Measurements from ENCODE around the gene ETS2. TPM values are rescaled to one million over a fixed set of nuclear protein-coding genes. Genes with fewer than 3 reads are reported as not detected.

ETS2 gene
- total RNA-seq, 2 donors from 2014 or later, result 8.1 to 10.9 TPM

GRCh38 chr21:38800046-38800758 is 5.5 kb upstream of the ETS2 start:
- Mint-ChIP-seq H3K27me3 (peaks cover 50% of the 10 kb centered on the region), H3K4me3 (no peak overlapping the region), H3K4me1 (peaks cover 10% of the 10 kb centered on the region), H3K27ac (no peak overlapping the region), H3K36me3 (ENCODE audit: low read depth) (peaks cover 4% of the 10 kb centered on the region)
- ATAC-seq (no peak), DNase-seq (no peak)
- H3K9me3 ChIP-seq (ENCODE audit: control insufficient read depth, low read length, poor library complexity, severe bottlenecking), result no peaks in the 10 kb centered on the region

GRCh38 chr21:38800924-38801744 is 4.6 kb upstream of the ETS2 start:
- H3K27me3 Mint-ChIP-seq, result peaks cover 45% of the 10 kb centered on the region
- H3K27ac Mint-ChIP-seq, result no peak overlapping the region
- no peak overlapping the region for H3K4me3 Mint-ChIP-seq
- H3K9me3 ChIP-seq (ENCODE audit: control insufficient read depth, low read length, poor library complexity, severe bottlenecking), result no peaks in the 10 kb centered on the region
- peaks cover 10% of the 10 kb centered on the region for H3K4me1 Mint-ChIP-seq
- peaks cover 4% of the 10 kb centered on the region for H3K36me3 Mint-ChIP-seq (ENCODE audit: low read depth)
- ATAC-seq (no peak), DNase-seq (no peak)

- Mint-ChIP-seq H3K4me3 (no peak overlapping the region), H3K27ac (no peak overlapping the region), H3K27me3 (peaks cover 36% of the 10 kb centered on the region), H3K36me3 (ENCODE audit: low read depth) (peaks cover 3% of the 10 kb centered on the region), H3K4me1 (peaks cover 13% of the 10 kb centered on the region)
- DNase-seq, result no peak
- no peak for ATAC-seq
- H3K9me3 ChIP-seq (ENCODE audit: control insufficient read depth, low read length, poor library complexity, severe bottlenecking), result no peaks in the 10 kb centered on the region
Measured at GRCh38 chr21:38802050-38803026, 3.4 kb upstream of the ETS2 start.

GRCh38 chr21:38803075-38803660 is 2.6 kb upstream of the ETS2 start:
- H3K4me3 Mint-ChIP-seq, result no peak overlapping the region
- no peak overlapping the region for H3K27ac Mint-ChIP-seq
- DNase-seq (no peak), ATAC-seq (no peak)
- H3K9me3 ChIP-seq (ENCODE audit: control insufficient read depth, low read length, poor library complexity, severe bottlenecking), result no peaks in the 10 kb centered on the region
- H3K36me3 Mint-ChIP-seq (ENCODE audit: low read depth), result peaks cover 1% of the 10 kb centered on the region
- peaks cover 28% of the 10 kb centered on the region for H3K27me3 Mint-ChIP-seq
- peaks cover 20% of the 10 kb centered on the region for H3K4me1 Mint-ChIP-seq

- ATAC-seq (peak; percentile 12), DNase-seq (no peak)
- Mint-ChIP-seq H3K27ac (peak overlapping the region; percentile 82), H3K4me1 (peaks cover 20% of the 10 kb centered on the region), H3K36me3 (ENCODE audit: low read depth) (no peaks in the 10 kb centered on the region), H3K4me3 (peak overlapping the region; percentile 95), H3K27me3 (peaks cover 18% of the 10 kb centered on the region)
- H3K9me3 ChIP-seq (ENCODE audit: control insufficient read depth, low read length, poor library complexity, severe bottlenecking), result no peaks in the 10 kb centered on the region
Measured at GRCh38 chr21:38804030-38804788, 1.5 kb upstream of the ETS2 start.

GRCh38 chr21:38804789-38805327 is 871 bp upstream of the ETS2 start:
- H3K9me3 ChIP-seq (ENCODE audit: control insufficient read depth, low read length, poor library complexity, severe bottlenecking), result no peaks in the 10 kb centered on the region
- Mint-ChIP-seq H3K4me1 (peaks cover 20% of the 10 kb centered on the region), H3K27ac (peak overlapping the region; percentile 82), H3K4me3 (peak overlapping the region; percentile 95), H3K36me3 (ENCODE audit: low read depth) (no peaks in the 10 kb centered on the region), H3K27me3 (peaks cover 16% of the 10 kb centered on the region)
- DNase-seq, result peak in 1 of 3 donors; percentile 36
- ATAC-seq, result peak; percentile 27

- Mint-ChIP-seq H3K27me3 (peaks cover 5% of the 10 kb centered on the region), H3K36me3 (ENCODE audit: low read depth) (no peaks in the 10 kb centered on the region), H3K27ac (peak overlapping the region; percentile 82), H3K4me1 (peaks cover 20% of the 10 kb centered on the region), H3K4me3 (peak overlapping the region; percentile 95)
- DNase-seq (peak in 1 of 3 donors; percentile 27), ATAC-seq (peak; percentile 50)
- no peaks in the 10 kb centered on the region for H3K9me3 ChIP-seq (ENCODE audit: control insufficient read depth, low read length, poor library complexity, severe bottlenecking)
Measured at GRCh38 chr21:38806153-38806941, 618 bp downstream of the ETS2 start.

- no peak for DNase-seq
- no peak for ATAC-seq
- H3K36me3 Mint-ChIP-seq (ENCODE audit: low read depth), result no peaks in the 10 kb centered on the region
- peak overlapping the region; percentile 82 for H3K27ac Mint-ChIP-seq
- H3K4me1 Mint-ChIP-seq, result peaks cover 20% of the 10 kb centered on the region
- no peaks in the 10 kb centered on the region for H3K9me3 ChIP-seq (ENCODE audit: control insufficient read depth, low read length, poor library complexity, severe bottlenecking)
- H3K27me3 Mint-ChIP-seq, result peaks cover 5% of the 10 kb centered on the region
- peak overlapping the region; percentile 95 for H3K4me3 Mint-ChIP-seq
Measured at GRCh38 chr21:38806942-38807284, 1.2 kb downstream of the ETS2 start.

- peak overlapping the region; percentile 82 for H3K27ac Mint-ChIP-seq
- no peak overlapping the region for H3K4me3 Mint-ChIP-seq
- no peaks in the 10 kb centered on the region for H3K36me3 Mint-ChIP-seq (ENCODE audit: low read depth)
Measured at GRCh38 chr21:38807441-38807871, 1.7 kb downstream of the ETS2 start.

GRCh38 chr21:38807986-38808385 is 2.3 kb downstream of the ETS2 start:
- H3K36me3 Mint-ChIP-seq (ENCODE audit: low read depth), result no peaks in the 10 kb centered on the region
- H3K4me1 Mint-ChIP-seq, result peaks cover 20% of the 10 kb centered on the region
- H3K27ac Mint-ChIP-seq, result peak overlapping the region; percentile 39
- no peaks in the 10 kb centered on the region for H3K9me3 ChIP-seq (ENCODE audit: control insufficient read depth, low read length, poor library complexity, severe bottlenecking)
- DNase-seq, result no peak
- ATAC-seq, result no peak
- H3K4me3 Mint-ChIP-seq, result peak overlapping the region; percentile 7
- H3K27me3 Mint-ChIP-seq, result peaks cover 2% of the 10 kb centered on the region

More at GRCh38 chr21:38807441-38807871, 1.7 kb downstream of the ETS2 start:
- H3K9me3 ChIP-seq (ENCODE audit: control insufficient read depth, low read length, poor library complexity, severe bottlenecking), result no peaks in the 10 kb centered on the region
- no peak for DNase-seq
- peaks cover 5% of the 10 kb centered on the region for H3K27me3 Mint-ChIP-seq
- peaks cover 20% of the 10 kb centered on the region for H3K4me1 Mint-ChIP-seq
- ATAC-seq, result no peak

GRCh38 chr21:38809198-38809878 is 3.6 kb downstream of the ETS2 start:
- Mint-ChIP-seq H3K36me3 (ENCODE audit: low read depth) (no peaks in the 10 kb centered on the region), H3K27me3 (no peaks in the 10 kb centered on the region), H3K4me1 (peaks cover 19% of the 10 kb centered on the region), H3K4me3 (no peak overlapping the region), H3K27ac (no peak overlapping the region)
- DNase-seq (no peak), ATAC-seq (no peak)
- no peaks in the 10 kb centered on the region for H3K9me3 ChIP-seq (ENCODE audit: control insufficient read depth, low read length, poor library complexity, severe bottlenecking)

Measured in T-helper 17 cell (primary cell).